ENCODE data around the gene EP400.

Gene EP400

GRCh38 chr12:131938082-131938481 lies 11.7 kb upstream of the EP400 start:
- TF ChIP-seq POU2F2 (IDR thresholded peaks at IDR 0.05; ENCODE audit: low read depth, low read length), result no peak
- TF ChIP-seq POLR2AphosphoS5 (IDR thresholded peaks at IDR 0.05; ENCODE audit: low read depth, low read length), result no peak
- TF ChIP-seq PAX5 (IDR thresholded peaks at IDR 0.05; ENCODE audit: insufficient read depth, low read length, severe bottlenecking), result no peak
- no peak for TF ChIP-seq POLR2A (IDR thresholded peaks at IDR 0.05; ENCODE audit: low read depth, low read length)
- TF ChIP-seq SPI1 (IDR thresholded peaks at IDR 0.05; ENCODE audit: low read depth, low read length), result no peak
- no peak for TF ChIP-seq TAF1 (IDR thresholded peaks at IDR 0.05; ENCODE audit: low read depth, low read length)

GRCh38 chr12:131939007-131939406 lies 10.7 kb upstream of the EP400 start:
- DNase-seq (ENCODE audit: insufficient read length, low spot score) (no peak), FAIRE-seq (no peak)
- TF ChIP-seq POLR2A (IDR thresholded peaks at IDR 0.05; ENCODE audit: low read depth, low read length) (no peak), POU2F2 (IDR thresholded peaks at IDR 0.05; ENCODE audit: low read depth, low read length) (no peak), TAF1 (IDR thresholded peaks at IDR 0.05; ENCODE audit: low read depth, low read length) (no peak), POLR2AphosphoS5 (IDR thresholded peaks at IDR 0.05; ENCODE audit: low read depth, low read length) (no peak), SPI1 (IDR thresholded peaks at IDR 0.05; ENCODE audit: low read depth, low read length) (no peak), PAX5 (IDR thresholded peaks at IDR 0.05; ENCODE audit: insufficient read depth, low read length, severe bottlenecking) (no peak)

More at GRCh38 chr12:131938082-131938481, 11.7 kb upstream of the EP400 start:
- no peak for DNase-seq (ENCODE audit: insufficient read length, low spot score)
- FAIRE-seq, result no peak

GRCh38 chr12:131940141-131940547 lies 9.6 kb upstream of the EP400 start:
- FAIRE-seq (no peak), DNase-seq (ENCODE audit: insufficient read length, low spot score) (no peak)
- no peak for TF ChIP-seq PAX5 (IDR thresholded peaks at IDR 0.05; ENCODE audit: insufficient read depth, low read length, severe bottlenecking)
- TF ChIP-seq SPI1 (IDR thresholded peaks at IDR 0.05; ENCODE audit: low read depth, low read length), result no peak

- FAIRE-seq (no peak), DNase-seq (ENCODE audit: insufficient read length, low spot score) (no peak)
- TF ChIP-seq POLR2AphosphoS5 (IDR thresholded peaks at IDR 0.05; ENCODE audit: low read depth, low read length) (no peak), SPI1 (IDR thresholded peaks at IDR 0.05; ENCODE audit: low read depth, low read length) (no peak), PAX5 (IDR thresholded peaks at IDR 0.05; ENCODE audit: insufficient read depth, low read length, severe bottlenecking) (no peak)
Observed at GRCh38 chr12:131941116-131941986, 8.4 kb upstream of the EP400 start.

- DNase-seq (ENCODE audit: insufficient read length, low spot score) (no peak), FAIRE-seq (no peak)
- TF ChIP-seq POLR2A (IDR thresholded peaks at IDR 0.05; ENCODE audit: low read depth, low read length) (no peak), SPI1 (IDR thresholded peaks at IDR 0.05; ENCODE audit: low read depth, low read length) (no peak), PAX5 (IDR thresholded peaks at IDR 0.05; ENCODE audit: insufficient read depth, low read length, severe bottlenecking) (no peak), TAF1 (IDR thresholded peaks at IDR 0.05; ENCODE audit: low read depth, low read length) (no peak), POU2F2 (IDR thresholded peaks at IDR 0.05; ENCODE audit: low read depth, low read length) (no peak), POLR2AphosphoS5 (IDR thresholded peaks at IDR 0.05; ENCODE audit: low read depth, low read length) (no peak)
Observed at GRCh38 chr12:131941987-131942341, 7.8 kb upstream of the EP400 start.

- TF ChIP-seq TAF1 (IDR thresholded peaks at IDR 0.05; ENCODE audit: low read depth, low read length) (no peak), PAX5 (IDR thresholded peaks at IDR 0.05; ENCODE audit: insufficient read depth, low read length, severe bottlenecking) (no peak), POLR2AphosphoS5 (IDR thresholded peaks at IDR 0.05; ENCODE audit: low read depth, low read length) (no peak), SPI1 (IDR thresholded peaks at IDR 0.05; ENCODE audit: low read depth, low read length) (no peak), POU2F2 (IDR thresholded peaks at IDR 0.05; ENCODE audit: low read depth, low read length) (no peak), POLR2A (IDR thresholded peaks at IDR 0.05; ENCODE audit: low read depth, low read length) (no peak)
- FAIRE-seq, result no peak
- no peak for DNase-seq (ENCODE audit: insufficient read length, low spot score)
Observed at GRCh38 chr12:131942671-131943070, 7.1 kb upstream of the EP400 start.

- FAIRE-seq (no peak), DNase-seq (ENCODE audit: insufficient read length, low spot score) (no peak)
- TF ChIP-seq SPI1 (IDR thresholded peaks at IDR 0.05; ENCODE audit: low read depth, low read length) (no peak), POLR2A (IDR thresholded peaks at IDR 0.05; ENCODE audit: low read depth, low read length) (no peak), TAF1 (IDR thresholded peaks at IDR 0.05; ENCODE audit: low read depth, low read length) (no peak), POLR2AphosphoS5 (IDR thresholded peaks at IDR 0.05; ENCODE audit: low read depth, low read length) (no peak), POU2F2 (IDR thresholded peaks at IDR 0.05; ENCODE audit: low read depth, low read length) (no peak), PAX5 (IDR thresholded peaks at IDR 0.05; ENCODE audit: insufficient read depth, low read length, severe bottlenecking) (no peak)
Observed at GRCh38 chr12:131943389-131943788, 6.4 kb upstream of the EP400 start.

- no peak for FAIRE-seq
- TF ChIP-seq PAX5 (IDR thresholded peaks at IDR 0.05; ENCODE audit: insufficient read depth, low read length, severe bottlenecking), result no peak
- TF ChIP-seq POU2F2 (IDR thresholded peaks at IDR 0.05; ENCODE audit: low read depth, low read length), result no peak
- no peak for TF ChIP-seq TAF1 (IDR thresholded peaks at IDR 0.05; ENCODE audit: low read depth, low read length)
- TF ChIP-seq SPI1 (IDR thresholded peaks at IDR 0.05; ENCODE audit: low read depth, low read length), result no peak
- TF ChIP-seq POLR2A (IDR thresholded peaks at IDR 0.05; ENCODE audit: low read depth, low read length), result no peak
- no peak for TF ChIP-seq POLR2AphosphoS5 (IDR thresholded peaks at IDR 0.05; ENCODE audit: low read depth, low read length)
- DNase-seq (ENCODE audit: insufficient read length, low spot score), result no peak
Observed at GRCh38 chr12:131943876-131944275, 5.9 kb upstream of the EP400 start.

- TF ChIP-seq POLR2AphosphoS5 (IDR thresholded peaks at IDR 0.05; ENCODE audit: low read depth, low read length) (0 out of 2 replicates have a peak, but pooled peaks have one; percentile 47), POLR2A (IDR thresholded peaks at IDR 0.05; ENCODE audit: low read depth, low read length) (0 out of 2 replicates have a peak, but pooled peaks have one; percentile 33), SPI1 (IDR thresholded peaks at IDR 0.05; ENCODE audit: low read depth, low read length) (no peak), PAX5 (IDR thresholded peaks at IDR 0.05; ENCODE audit: insufficient read depth, low read length, severe bottlenecking) (no peak), TAF1 (IDR thresholded peaks at IDR 0.05; ENCODE audit: low read depth, low read length) (no peak), POU2F2 (IDR thresholded peaks at IDR 0.05; ENCODE audit: low read depth, low read length) (no peak)
- no peak for DNase-seq (ENCODE audit: insufficient read length, low spot score)
Observed at GRCh38 chr12:131944601-131945251, 5.0 kb upstream of the EP400 start.

More at GRCh38 chr12:131944601-131945251, 5.0 kb upstream of the EP400 start:
- FAIRE-seq, result no peak

All from GM12891 (cell line).